ENCODE results near the gene KRT2.

DNA sequence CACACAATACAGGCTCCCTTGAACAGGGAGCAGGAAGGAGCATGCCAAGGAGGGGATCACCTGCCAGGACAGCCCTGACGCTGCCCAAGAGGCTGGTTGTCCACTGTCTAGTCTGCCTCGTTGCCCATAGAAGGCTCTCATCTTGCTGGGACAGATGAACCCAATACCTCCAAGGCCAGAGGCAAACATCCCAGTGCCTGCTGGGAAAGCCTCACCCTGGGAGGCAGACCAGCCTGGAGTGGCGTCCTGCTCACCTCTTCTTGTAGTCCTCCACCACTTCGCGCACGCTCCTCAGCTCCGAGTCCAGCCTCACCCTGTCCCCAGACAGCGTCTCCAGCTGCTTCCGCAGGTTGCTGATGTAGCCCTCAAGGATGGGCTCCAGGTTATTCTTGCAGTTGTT is 36.1 kb downstream of the KRT2 start:
- TF ChIP-seq, protein P1, sequence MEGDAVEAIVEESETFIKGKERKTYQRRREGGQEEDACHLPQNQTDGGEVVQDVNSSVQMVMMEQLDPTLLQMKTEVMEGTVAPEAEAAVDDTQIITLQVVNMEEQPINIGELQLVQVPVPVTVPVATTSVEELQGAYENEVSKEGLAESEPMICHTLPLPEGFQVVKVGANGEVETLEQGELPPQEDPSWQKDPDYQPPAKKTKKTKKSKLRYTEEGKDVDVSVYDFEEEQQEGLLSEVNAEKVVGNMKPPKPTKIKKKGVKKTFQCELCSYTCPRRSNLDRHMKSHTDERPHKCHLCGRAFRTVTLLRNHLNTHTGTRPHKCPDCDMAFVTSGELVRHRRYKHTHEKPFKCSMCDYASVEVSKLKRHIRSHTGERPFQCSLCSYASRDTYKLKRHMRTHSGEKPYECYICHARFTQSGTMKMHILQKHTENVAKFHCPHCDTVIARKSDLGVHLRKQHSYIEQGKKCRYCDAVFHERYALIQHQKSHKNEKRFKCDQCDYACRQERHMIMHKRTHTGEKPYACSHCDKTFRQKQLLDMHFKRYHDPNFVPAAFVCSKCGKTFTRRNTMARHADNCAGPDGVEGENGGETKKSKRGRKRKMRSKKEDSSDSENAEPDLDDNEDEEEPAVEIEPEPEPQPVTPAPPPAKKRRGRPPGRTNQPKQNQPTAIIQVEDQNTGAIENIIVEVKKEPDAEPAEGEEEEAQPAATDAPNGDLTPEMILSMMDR (IDR thresholded peaks at IDR 0.05; ENCODE audit: poor library complexity): no peak
- no peak for TF ChIP-seq EZH2phosphoT487 (IDR thresholded peaks at IDR 0.05; ENCODE audit: low read depth, severe bottlenecking, unreplicated experiment)
- no peak for TF ChIP-seq EZH2 (IDR thresholded peaks at IDR 0.05; ENCODE audit: borderline replicate concordance)

Measured in hepatocyte (in vitro differentiated cells).